H9 (cell line): ENCODE results near the gene PSMB5. TPM values are rescaled to one million over a fixed set of nuclear protein-coding genes. Genes with fewer than 3 reads are reported as not detected.

Source experiments
- DNase-seq: peaks from one replicate; pipeline ENCODE4 v3.0.0-alpha.2; 2017
- H2AFZ ChIP-seq: one replicate; pipeline ENCODE4 v1.6.1; 2013; ENCODE audit warnings: mild to moderate bottlenecking, low read length, control low read depth, moderate library complexity
- H2AK5ac ChIP-seq: 2 replicates; pipeline ENCODE4 v1.6.1; 2013; ENCODE audit warnings: low read length, control low read depth, mixed read lengths; ENCODE audit not compliant: insufficient read length
- H2BK120ac ChIP-seq: one replicate; pipeline ENCODE4 v1.6.1; 2013; ENCODE audit warnings: low read depth, mild to moderate bottlenecking, low read length, control low read depth, inconsistent platforms; ENCODE audit not compliant: poor library complexity, severe bottlenecking
- H2BK12ac ChIP-seq: 2 replicates; pipeline ENCODE4 v1.6.1; 2013; ENCODE audit warnings: low read length, control low read depth, mixed read lengths, low read depth; ENCODE audit not compliant: insufficient read length
- H2BK15ac ChIP-seq: 2 replicates; pipeline ENCODE4 v1.6.1; 2013; ENCODE audit warnings: low read depth, low read length, control low read depth
- H2BK20ac ChIP-seq: one replicate; pipeline ENCODE4 v1.6.1; 2013; ENCODE audit warnings: low read depth, mild to moderate bottlenecking, low read length, control low read depth, inconsistent platforms; ENCODE audit not compliant: poor library complexity, severe bottlenecking
- H2BK5ac ChIP-seq: 2 replicates; pipeline ENCODE4 v1.6.1; 2013; ENCODE audit warnings: low read length, control low read depth, mixed read lengths; ENCODE audit not compliant: insufficient read length
- H3K14ac ChIP-seq: 2 replicates; pipeline ENCODE4 v1.6.1; 2013; ENCODE audit warnings: low read length, control low read depth; ENCODE audit not compliant: insufficient read depth
- H3K18ac ChIP-seq: 2 replicates; pipeline ENCODE4 v1.6.1; 2013; ENCODE audit warnings: low read depth, mild to moderate bottlenecking, mixed read lengths, low read length, control low read depth; ENCODE audit not compliant: insufficient read length
- H3K23ac ChIP-seq: 2 replicates; pipeline ENCODE4 v1.6.1; 2013; ENCODE audit warnings: low read length, control low read depth, mixed read lengths, low read depth; ENCODE audit not compliant: insufficient read length
- H3K23me2 ChIP-seq: 2 replicates; pipeline ENCODE4 v1.6.1; 2013; ENCODE audit warnings: low read depth, mild to moderate bottlenecking, mixed read lengths, low read length, control low read depth; ENCODE audit not compliant: insufficient read length, poor library complexity, severe bottlenecking
- H3K27ac ChIP-seq: 2 replicates; pipeline ENCODE4 v1.5.1; 2013; ENCODE audit warnings: low read length, control low read depth, mixed read lengths, low read depth; ENCODE audit not compliant: insufficient read length
- H3K27me3 ChIP-seq: 2 replicates; pipeline ENCODE4 v1.6.1; 2013; ENCODE audit warnings: low read length, control low read depth, inconsistent platforms; ENCODE audit not compliant: insufficient read depth
- H3K4ac ChIP-seq: 2 replicates; pipeline ENCODE4 v1.6.1; 2013; ENCODE audit warnings: low read depth, mild to moderate bottlenecking, control low read depth, inconsistent platforms, low read length, moderate library complexity
- H3K4me1 ChIP-seq: 2 replicates; pipeline ENCODE4 v1.6.1; 2013; ENCODE audit warnings: low read length, control low read depth, inconsistent platforms; ENCODE audit not compliant: insufficient read depth
- H3K4me2 ChIP-seq: 2 replicates; pipeline ENCODE4 v1.6.1; 2013; ENCODE audit warnings: low read length, control low read depth, mixed read lengths; ENCODE audit not compliant: insufficient read length, insufficient read depth
- H3K56ac ChIP-seq: 2 replicates; pipeline ENCODE4 v1.6.1; 2013; ENCODE audit warnings: low read depth, mild to moderate bottlenecking, mixed read lengths, low read length, control low read depth; ENCODE audit not compliant: insufficient read length
- H3K79me1 ChIP-seq: 2 replicates; pipeline ENCODE4 v1.6.1; 2013; ENCODE audit warnings: low read depth, mild to moderate bottlenecking, moderate library complexity, low read length, control low read depth, inconsistent platforms; ENCODE audit not compliant: insufficient read depth, poor library complexity, severe bottlenecking
- H3K79me2 ChIP-seq: 2 replicates; pipeline ENCODE4 v1.6.1; 2013; ENCODE audit warnings: low read length, control low read depth, inconsistent platforms; ENCODE audit not compliant: insufficient read depth
- H3K9ac ChIP-seq: 2 replicates; pipeline ENCODE4 v1.6.1; 2013; ENCODE audit warnings: low read length, control low read depth, mixed read lengths; ENCODE audit not compliant: insufficient read length; ENCODE audit errors: extremely low read depth
- H3K9me3 ChIP-seq: one replicate; pipeline ENCODE4 v1.6.1; 2013; ENCODE audit warnings: low read depth, low read length, inconsistent platforms; ENCODE audit not compliant: control insufficient read depth
- H3T11ph ChIP-seq: one replicate; pipeline ENCODE4 v1.6.1; 2013; ENCODE audit warnings: mild to moderate bottlenecking, low read length, control low read depth, inconsistent platforms
- H4K20me1 ChIP-seq: one replicate; pipeline ENCODE4 v1.6.1; 2013; ENCODE audit not compliant: control insufficient read depth, insufficient read length, insufficient read depth
- H4K5ac ChIP-seq: 2 replicates; pipeline ENCODE4 v1.6.1; 2013; ENCODE audit warnings: low read depth, mild to moderate bottlenecking, mixed read lengths, low read length, control low read depth; ENCODE audit not compliant: insufficient read length
- H4K8ac ChIP-seq: replicated peaks from 2 replicates; pipeline ENCODE4 v1.6.1; 2013; ENCODE audit warnings: low read length, control low read depth, mixed read lengths, low read depth; ENCODE audit not compliant: insufficient read length
- H4K91ac ChIP-seq: 2 replicates; pipeline ENCODE4 v1.6.1; 2013; ENCODE audit warnings: low read depth, mild to moderate bottlenecking, moderate library complexity, mixed read lengths, low read length, control low read depth; ENCODE audit not compliant: insufficient read length
- H3K27ac Mint-ChIP-seq, 3 experiments: 2 replicates in 2 of 3; 3 replicates in 1 of 3; pipeline ENCODE4 v1.8.0; 2020 to 2021; ENCODE audit warnings: mixed read lengths in 3 of 3, mild to moderate bottlenecking in 1 of 3, moderate library complexity in 1 of 3
- H3K27me3 Mint-ChIP-seq: 2 replicates; pipeline ENCODE4 v1.8.0; 2021; ENCODE audit warnings: low read depth, mild to moderate bottlenecking, moderate library complexity, mixed read lengths
- H3K36me3 Mint-ChIP-seq, 3 experiments: 2 replicates in 2 of 3; 3 replicates in 1 of 3; pipeline ENCODE4 v1.8.0; 2020 to 2021; ENCODE audit warnings: low read depth in 3 of 3, mixed read lengths in 3 of 3; ENCODE audit not compliant: insufficient read depth in 1 of 3
- H3K4me1 Mint-ChIP-seq, 2 experiments: 2 replicates each; pipeline ENCODE4 v1.8.0; 2020; ENCODE audit warnings: mixed read lengths in 2 of 2
- H3K4me3 Mint-ChIP-seq, 2 experiments: 2 replicates in 1 of 2; 3 replicates in 1 of 2; pipeline ENCODE4 v1.8.0; 2020 to 2021; ENCODE audit warnings: mild to moderate bottlenecking in 2 of 2, mixed read lengths in 2 of 2, moderate library complexity in 1 of 2
- H3K9me3 Mint-ChIP-seq, 2 experiments: 2 replicates in 1 of 2; 3 replicates in 1 of 2; pipeline ENCODE4 v1.8.0; 2020; ENCODE audit warnings: mild to moderate bottlenecking in 2 of 2, mixed read lengths in 2 of 2, moderate library complexity in 1 of 2
- CTCF ChIP-seq: fragments of 200-600 bp; sonication (generic); conservative IDR thresholded peaks from 3 replicates; pipeline ENCODE4 v1.8.0; 2021; ENCODE audit warnings: antibody characterized with exemption, mild to moderate bottlenecking
- WGBS: extraction: QIAGEN DNeasy Blood & Tissue Kit; methylation state at CpG from one replicate; pipeline ENCODE4 v1.1.7; 2013; ENCODE audit warnings: missing lambda C conversion rate, low lambda C conversion rate, mixed read lengths; ENCODE audit not compliant: insufficient read length; ENCODE audit errors: extremely low coverage; 5-methylcytosine and 5-hydroxymethylcytosine counted together
- total RNA-seq: library from RNA; stranded (reverse); gene quantifications from 2 replicates; pipeline ENCODE4 v1.2.1, GENCODE V29; 2021

The PSMB5 gene
- total RNA-seq, 1 experiment from 2014 or later, result 252 TPM

GRCh38 chr14:23023795-23024152, 10.9 kb downstream of the PSMB5 start:
- H2BK5ac ChIP-seq, result no peak overlapping the region
- H4K5ac ChIP-seq, result no peak overlapping the region
- H4K8ac ChIP-seq, result no peak overlapping the region
- Mint-ChIP-seq H3K9me3 (no peaks in the 10 kb centered on the region), H3K4me3 (no peak overlapping the region), H3K27me3 (no peaks in the 10 kb centered on the region), H3K27ac (peak overlapping the region in 1 of 3 experiments; percentile 64; a peak in 1 of 7 replicates), H3K36me3 (peaks cover 25 to 33% (median 33%) of the 10 kb centered on the region in 3 experiments), H3K4me1 (peaks cover 33 to 37% of the 10 kb centered on the region in 2 experiments)
- no peaks in the 10 kb centered on the region for H3K9me3 ChIP-seq
- no peaks in the 10 kb centered on the region for H3K79me2 ChIP-seq
- no peak overlapping the region for H4K91ac ChIP-seq
- H3K9ac ChIP-seq, result no peak overlapping the region
- no peak overlapping the region for H2BK120ac ChIP-seq
- no peak overlapping the region for H2AFZ ChIP-seq
- no peaks in the 10 kb centered on the region for H4K20me1 ChIP-seq
- H3K23ac ChIP-seq, result no peak overlapping the region
- no peak overlapping the region for H3K4ac ChIP-seq
- H3T11ph ChIP-seq, result no peak overlapping the region
- no peaks in the 10 kb centered on the region for H3K79me1 ChIP-seq
- no peak overlapping the region for H3K56ac ChIP-seq
- TF ChIP-seq CTCF, result no peak
- no peak overlapping the region for H2BK20ac ChIP-seq
- no peak overlapping the region for H3K4me2 ChIP-seq
- no peak for DNase-seq
- no peak overlapping the region for H2BK15ac ChIP-seq
- no peaks in the 10 kb centered on the region for H3K23me2 ChIP-seq
- no CpG with 5 or more reads among the region's 2 CpGs for WGBS
- H3K18ac ChIP-seq, result no peak overlapping the region
- H3K14ac ChIP-seq, result no peak overlapping the region
- no peak overlapping the region for H2BK12ac ChIP-seq
- H3K27ac ChIP-seq, result no peak overlapping the region
- no peak overlapping the region for H2AK5ac ChIP-seq
- H3K4me1 ChIP-seq, result no peaks in the 10 kb centered on the region
- H3K27me3 ChIP-seq, result no peaks in the 10 kb centered on the region
